Fibroblast of mammary gland (primary cell): ENCODE measurements around the gene TRMT10B.

Experiments used
- DNase-seq: peaks from one replicate; pipeline ENCODE4 v3.0.0-alpha.2; 2010; ENCODE audit warnings: low read depth
- H3K4me3 ChIP-seq: 2 replicates; pipeline ENCODE4 v1.5.1; 2011; ENCODE audit warnings: low read depth, mild to moderate bottlenecking, low read length, moderate library complexity; ENCODE audit not compliant: control insufficient read depth
- CTCF ChIP-seq: conservative IDR thresholded peaks from 2 replicates; pipeline ENCODE4 v1.5.1; 2011; ENCODE audit warnings: low read depth, low read length, inconsistent platforms; ENCODE audit not compliant: control insufficient read depth, insufficient read depth

Gene TRMT10B

GRCh38 chr9:37753489-37754190 lies at the start of gene TRMT10B:
Gene TRMT10B (plus strand): TSS chr9:37753805. CDS start chr9:37761932, 8,127 bp downstream.
- H3K4me3 ChIP-seq = peak within 1 kb of the TSS; percentile 92
- no peak for TF ChIP-seq CTCF
- peak; percentile 60 for DNase-seq

GRCh38 chr9:37705787-37706186 lies 47.8 kb upstream of the TRMT10B start:
- no peak overlapping the region for H3K4me3 ChIP-seq
- DNase-seq = no peak
- TF ChIP-seq CTCF = no peak

- DNase-seq = no peak
- H3K4me3 ChIP-seq = no peak overlapping the region
- TF ChIP-seq CTCF = no peak
Measured at GRCh38 chr9:37706290-37706689, 47.3 kb upstream of the TRMT10B start.

- H3K4me3 ChIP-seq = no peak overlapping the region
- no peak for DNase-seq
- TF ChIP-seq CTCF = no peak
Measured at GRCh38 chr9:37707748-37708147, 45.9 kb upstream of the TRMT10B start.

- no peak overlapping the region for H3K4me3 ChIP-seq
- no peak for DNase-seq
- no peak for TF ChIP-seq CTCF
Measured at GRCh38 chr9:37710046-37710445, 43.6 kb upstream of the TRMT10B start.

- no peak for DNase-seq
- H3K4me3 ChIP-seq = no peak overlapping the region
- TF ChIP-seq CTCF = no peak
Measured at GRCh38 chr9:37715260-37715659, 38.3 kb upstream of the TRMT10B start.
